GM12878 (cell line): Measurements from ENCODE around the gene DENND1C. TPM values are rescaled to one million over a fixed set of nuclear protein-coding genes. Genes with fewer than 3 reads are reported as not detected.

ENCODE experiments used
- ATAC-seq: fragments of 200-7000 bp; cut with Tn5 transposase; 3 replicates; pipeline ENCODE4 v1.9.1; 2020; ENCODE audit warnings: mild to moderate bottlenecking, moderate library complexity
- BruUV-seq: library from RNA; stranded (reverse); fragments of 400-500 nt; replicated peaks from 2 replicates; lab custom pipeline; 2021; lab: Mats Ljungman, UMichigan
- CTCF ChIA-PET: fragments of 300-600 bp; sonication (Branson Sonifier 250); formaldehyde crosslinking; extraction: SDS; loops from one replicate; lab custom pipeline; 2021; ENCODE audit warnings: inconsistent platforms; lab: Yijun Ruan, JAX
- POLR2A ChIA-PET: fragments of 350-600 bp; formaldehyde crosslinking; extraction: SDS; loops from one replicate; lab custom pipeline; 2021; ENCODE audit warnings: inconsistent platforms; lab: Charles Lee
- RAD21 ChIA-PET: fragments of 300-600 bp; sonication (Branson Sonifier 250); formaldehyde crosslinking; loops from one replicate; lab custom pipeline; 2023; ENCODE audit warnings: antibody characterized with exemption; ENCODE audit not compliant: unreplicated experiment; lab: Charles Lee
- SMC1A ChIA-PET: fragments of 300-600 bp; sonication (Branson Sonifier 250); formaldehyde crosslinking; loops from one replicate; lab custom pipeline; 2023; ENCODE audit not compliant: unreplicated experiment, uncharacterized antibody; lab: Charles Lee
- DNase-seq: peaks from one replicate; pipeline ENCODE4 v3.0.0-alpha.2; 2011; ENCODE audit warnings: low read depth, low spot score
- FAIRE-seq: peaks from 3 replicates; lab custom pipeline; 2011; peaks lifted over from hg19 to GRCh38; lab: Jason Lieb, UNC
- H2AFZ ChIP-seq: 2 replicates; pipeline ENCODE4 v1.6.0; 2011; ENCODE audit warnings: low read depth, low read length, control low read depth; ENCODE audit not compliant: control insufficient read depth
- H3K27ac ChIP-seq: 2 replicates; pipeline ENCODE4 v1.5.1; 2011; ENCODE audit warnings: control low read depth; ENCODE audit not compliant: control insufficient read depth, insufficient read depth
- H3K27me3 ChIP-seq, 2 experiments: replicated peaks in 1 of 2; 2 replicates each; pipeline versions ENCODE4 v1.6.0 to v1.6.1; 2011; ENCODE audit warnings: low read length in 1 of 2; ENCODE audit not compliant: control insufficient read depth in 2 of 2, insufficient read depth in 2 of 2
- H3K36me3 ChIP-seq, 2 experiments: 2 replicates each; pipeline ENCODE4 v1.5.1; 2011; ENCODE audit warnings: low read length in 1 of 2; ENCODE audit not compliant: control insufficient read depth in 2 of 2, insufficient read depth in 2 of 2
- H3K4me1 ChIP-seq: 2 replicates; pipeline ENCODE4 v1.6.1; 2011; ENCODE audit warnings: mild to moderate bottlenecking, low read length, moderate library complexity, mixed read lengths; ENCODE audit not compliant: control insufficient read depth, insufficient read depth
- H3K4me2 ChIP-seq: 2 replicates; pipeline ENCODE4 v1.6.0; 2011; ENCODE audit warnings: control low read depth; ENCODE audit not compliant: control insufficient read depth, insufficient read depth
- H3K4me3 ChIP-seq: fragments of 200-600 bp; sonication (generic); 2 replicates; pipeline ENCODE4 v1.5.1; 2016
- H3K79me2 ChIP-seq: 2 replicates; pipeline ENCODE4 v1.6.0; 2011; ENCODE audit warnings: low read length; ENCODE audit not compliant: control insufficient read depth, insufficient read depth
- H3K9ac ChIP-seq: 2 replicates; pipeline ENCODE4 v1.8.0; 2011; ENCODE audit warnings: low read length, control low read depth, mixed read lengths; ENCODE audit not compliant: control insufficient read depth, insufficient read depth
- H3K9me3 ChIP-seq: replicated peaks from 3 replicates; pipeline ENCODE4 v1.5.1; 2011; ENCODE audit warnings: mild to moderate bottlenecking, low read length; ENCODE audit not compliant: control insufficient read depth, insufficient read depth
- H4K20me1 ChIP-seq: 2 replicates; pipeline ENCODE4 v1.6.0; 2011; ENCODE audit not compliant: control insufficient read depth, insufficient read depth
- HDGF ChIP-seq: fragments of 450-650 bp; IDR thresholded peaks from 2 replicates; pipeline ENCODE4 v1.6.1; 2016; ENCODE audit warnings: antibody characterized with exemption
- WGBS: methylation state at CpG from one replicate; pipeline ENCODE4 v1.1.6; 2016; ENCODE audit warnings: low lambda C conversion rate; ENCODE audit not compliant: insufficient replicate concordance, insufficient coverage; ENCODE audit errors: missing lambda C conversion rate; 5-methylcytosine and 5-hydroxymethylcytosine counted together
- in situ Hi-C: fragments of 300-500 bp; cut with MboI; formaldehyde crosslinking; loops from 9 replicates; pipeline ENCODE4 v1.14.3; 2018; ENCODE audit warnings: mixed read lengths
- intact Hi-C: fragments of 100-400 bp; cut with micrococcal nuclease; formaldehyde crosslinking; loops from one replicate; pipeline ENCODE4 v1.14.2; 2022; ENCODE audit not compliant: unreplicated experiment
- polyA plus RNA-seq, 11 experiments: library from polyadenylated mRNA; depleted of rRNA in 4 of 11; unstranded in 6 of 11; stranded (reverse) in 5 of 11; fragments of >200 nt; fragmentation: Nextera tagmentation in 4 of 11; fragmentation: Illumina TruSeq in 1 of 11; extraction: Ambion mirVana in 4 of 11; extraction: Trizol in 1 of 11; gene quantifications; 1 replicate in 1 of 11; 2 replicates in 10 of 11; pipeline versions ENCODE4 v1.2.1 to v1.2.3, GENCODE V29; 2011 to 2016; ENCODE audit warnings: inconsistent platforms in 2 of 11, missing spikeins in 2 of 11, low read depth in 1 of 11
- total RNA-seq, 4 experiments: library from RNA; depleted of rRNA in 3 of 4; stranded (reverse); fragments of >200 nt in 3 of 4; fragmentation: Illumina TruSeq in 1 of 4; extraction: Trizol in 1 of 4; gene quantifications; 2 replicates each; pipeline versions ENCODE4 v1.2.1 to v1.2.3, GENCODE V29; 2013 to 2021
- TF ChIP-seq, protein P1 (sequence below): IDR thresholded peaks from 2 replicates; pipeline ENCODE4 v1.6.1; 2011; ENCODE audit warnings: borderline replicate concordance, low read depth, mild to moderate bottlenecking, moderate library complexity, mixed read lengths, low read length; ENCODE audit not compliant: insufficient read depth; ENCODE audit errors: extremely low read length
- TF ChIP-seq, protein P2 (sequence below): fragments of 450-650 bp; IDR thresholded peaks from 2 replicates; pipeline ENCODE4 v1.6.1; 2014; ENCODE audit warnings: mild to moderate bottlenecking
- TF ChIP-seq, protein P3 (sequence below): fragments of 450-650 bp; IDR thresholded peaks from 2 replicates; pipeline ENCODE4 v1.6.1; 2016; ENCODE audit warnings: mild to moderate bottlenecking

Gene DENND1C
- total and polyA plus RNA-seq, 10 of the 15 experiments (the other 5 are each of a cell fraction or from before 2014, with no cell fraction given), result 2.4 to 54.3 (median 32.7) TPM

DNA sequence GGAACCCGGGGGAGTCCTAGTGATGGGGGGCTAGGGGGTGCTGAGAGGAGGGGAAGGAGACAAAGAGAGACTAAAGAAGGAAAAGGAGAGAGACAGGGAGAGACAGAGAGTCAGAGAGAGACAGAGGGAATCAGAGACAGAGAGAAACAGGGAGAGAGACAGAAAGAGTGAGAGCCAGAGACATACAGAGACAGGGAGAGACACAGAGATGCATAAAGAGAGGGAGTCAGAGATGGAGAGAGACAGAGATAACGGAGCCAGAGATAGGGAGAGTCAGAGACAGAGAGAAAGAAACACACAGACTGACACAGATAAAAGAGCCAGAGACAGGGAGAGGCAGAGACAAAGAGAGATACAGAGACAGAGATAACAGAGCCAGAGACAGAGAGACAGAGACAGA lies 47.8 kb upstream of the DENND1C start:
- peak overlapping the region; percentile 99 for H3K4me3 ChIP-seq
- ChIA-PET CTCF (no interaction called here), SMC1A (no interaction called here), RAD21 (interaction anchor here (1.9 kb wide), 2 partner anchors 12 to 72 kb away, joined by 14 to 15 read pairs; no protein-coding TSS in a partner anchor), POLR2A (interaction anchor here (0.6 to 1.4 kb wide), 2 partner anchors 9 to 62 kb away, joined by 3 read pairs; partner anchors contain the start of gene CD70)
- H3K9me3 ChIP-seq, result no peaks in the 10 kb centered on the region
- no peaks in the 10 kb centered on the region for H4K20me1 ChIP-seq
- peaks cover 28% of the 10 kb centered on the region for H3K4me1 ChIP-seq
- FAIRE-seq (no peak), ATAC-seq (no peak), DNase-seq (no peak)
- 0% methylated on average over 1 of the region's 2 CpGs for WGBS
- no peak overlapping the region for H2AFZ ChIP-seq
- peak overlapping the region; percentile 83 for H3K27ac ChIP-seq
- peak overlapping the region; percentile 74; the same call in 1 of the 2 replicates for H3K9ac ChIP-seq
- TF ChIP-seq, protein P1, sequence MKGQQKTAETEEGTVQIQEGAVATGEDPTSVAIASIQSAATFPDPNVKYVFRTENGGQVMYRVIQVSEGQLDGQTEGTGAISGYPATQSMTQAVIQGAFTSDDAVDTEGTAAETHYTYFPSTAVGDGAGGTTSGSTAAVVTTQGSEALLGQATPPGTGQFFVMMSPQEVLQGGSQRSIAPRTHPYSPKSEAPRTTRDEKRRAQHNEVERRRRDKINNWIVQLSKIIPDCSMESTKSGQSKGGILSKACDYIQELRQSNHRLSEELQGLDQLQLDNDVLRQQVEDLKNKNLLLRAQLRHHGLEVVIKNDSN, result no peak
- TF ChIP-seq, protein P2, sequence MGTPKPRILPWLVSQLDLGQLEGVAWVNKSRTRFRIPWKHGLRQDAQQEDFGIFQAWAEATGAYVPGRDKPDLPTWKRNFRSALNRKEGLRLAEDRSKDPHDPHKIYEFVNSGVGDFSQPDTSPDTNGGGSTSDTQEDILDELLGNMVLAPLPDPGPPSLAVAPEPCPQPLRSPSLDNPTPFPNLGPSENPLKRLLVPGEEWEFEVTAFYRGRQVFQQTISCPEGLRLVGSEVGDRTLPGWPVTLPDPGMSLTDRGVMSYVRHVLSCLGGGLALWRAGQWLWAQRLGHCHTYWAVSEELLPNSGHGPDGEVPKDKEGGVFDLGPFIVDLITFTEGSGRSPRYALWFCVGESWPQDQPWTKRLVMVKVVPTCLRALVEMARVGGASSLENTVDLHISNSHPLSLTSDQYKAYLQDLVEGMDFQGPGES, result no peak
- TF ChIP-seq, protein P3, sequence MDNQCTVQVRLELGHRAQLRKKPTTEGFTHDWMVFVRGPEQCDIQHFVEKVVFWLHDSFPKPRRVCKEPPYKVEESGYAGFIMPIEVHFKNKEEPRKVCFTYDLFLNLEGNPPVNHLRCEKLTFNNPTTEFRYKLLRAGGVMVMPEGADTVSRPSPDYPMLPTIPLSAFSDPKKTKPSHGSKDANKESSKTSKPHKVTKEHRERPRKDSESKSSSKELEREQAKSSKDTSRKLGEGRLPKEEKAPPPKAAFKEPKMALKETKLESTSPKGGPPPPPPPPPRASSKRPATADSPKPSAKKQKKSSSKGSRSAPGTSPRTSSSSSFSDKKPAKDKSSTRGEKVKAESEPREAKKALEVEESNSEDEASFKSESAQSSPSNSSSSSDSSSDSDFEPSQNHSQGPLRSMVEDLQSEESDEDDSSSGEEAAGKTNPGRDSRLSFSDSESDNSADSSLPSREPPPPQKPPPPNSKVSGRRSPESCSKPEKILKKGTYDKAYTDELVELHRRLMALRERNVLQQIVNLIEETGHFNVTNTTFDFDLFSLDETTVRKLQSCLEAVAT, result no peak
- 0 out of 2 replicates have a peak, but pooled peaks have one; percentile 22 for TF ChIP-seq HDGF
- peaks cover 50% of the 10 kb centered on the region for H3K79me2 ChIP-seq
- BruUV-seq, result no TSS peak
- H3K36me3 ChIP-seq, result peaks cover 0 to 2% of the 10 kb centered on the region in 2 experiments; a peak in 1 of 4 replicates
- H3K27me3 ChIP-seq, result no peaks in the 10 kb centered on the region
- H3K4me2 ChIP-seq, result peak overlapping the region; percentile 73
- in situ Hi-C loops (loop anchor here (10.0 kb wide), 1 partner anchor 1175 kb away; the partner anchor contains the start of gene FCER2), intact Hi-C loops (loop anchor here (2.0 kb wide), 1 partner anchor 71 kb away; no protein-coding TSS in a partner anchor)
